Measurements from ENCODE around the gene OPN4. TPM values are rescaled to one million over a fixed set of nuclear protein-coding genes. Genes with fewer than 3 reads are reported as not detected.

The OPN4 gene
- total RNA-seq, 2 donors from 2014 or later = not detected

DNA sequence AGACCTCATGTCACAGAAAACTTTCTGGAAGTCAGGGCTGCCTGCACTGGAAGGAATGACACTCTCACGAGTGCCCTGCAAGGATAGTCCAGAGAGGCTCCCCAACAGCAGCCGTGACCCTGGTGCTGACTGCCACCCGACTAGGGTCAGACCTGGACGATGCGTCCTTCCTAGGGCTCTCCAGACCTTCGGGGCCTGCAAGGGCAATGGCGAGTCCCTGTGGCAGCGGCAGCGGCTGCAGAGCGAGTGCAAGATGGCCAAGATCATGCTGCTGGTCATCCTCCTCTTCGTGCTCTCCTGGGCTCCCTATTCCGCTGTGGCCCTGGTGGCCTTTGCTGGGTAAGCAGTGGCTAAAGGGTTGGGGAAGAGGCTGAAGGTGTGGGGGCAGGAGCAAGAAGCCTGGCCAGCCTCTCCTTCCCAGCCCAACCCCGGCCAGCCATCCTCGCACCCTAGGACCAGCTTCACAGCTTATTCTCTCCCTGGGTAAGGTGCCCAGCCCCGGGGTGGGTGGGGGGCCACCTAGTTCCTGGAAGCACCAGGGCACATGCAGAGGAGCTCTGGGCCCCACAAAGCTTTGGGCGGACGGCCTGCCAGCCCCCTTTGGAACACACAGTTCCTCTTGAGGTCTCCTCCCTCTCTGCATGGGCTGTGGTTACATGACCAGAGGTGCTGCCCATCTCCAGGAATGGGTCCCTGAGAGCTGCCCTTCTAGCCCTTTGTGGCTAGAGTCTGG is 5.5 kb downstream of the OPN4 start:
- Histone ChIP-seq H3K9me3 (ENCODE audit: control insufficient read depth, low read length) (no peaks in the 10 kb centered on the region), H3K36me3 (ENCODE audit: control insufficient read depth, insufficient read depth, low read length) (no peaks in the 10 kb centered on the region), H3K4me1 (ENCODE audit: control insufficient read depth, insufficient read depth, low read length) (peaks cover 2% of the 10 kb centered on the region), H3K27me3 (ENCODE audit: control insufficient read depth, insufficient read depth, low read length, poor library complexity, severe bottlenecking) (no peaks in the 10 kb centered on the region), H3K9ac (ENCODE audit: extremely low read depth, low read length, poor library complexity, severe bottlenecking) (no peak overlapping the region), H3K4me3 (ENCODE audit: low read length) (no peak overlapping the region), H3K27ac (ENCODE audit: low read depth, low read length) (no peak overlapping the region)
- H3K27me3 Mint-ChIP-seq (ENCODE audit: insufficient read depth) = no peaks in the 10 kb centered on the region
- peaks cover 2% of the 10 kb centered on the region for H3K4me1 Mint-ChIP-seq
- no peaks in the 10 kb centered on the region for H3K36me3 Mint-ChIP-seq (ENCODE audit: low read depth)
- WGBS, 2 experiments (ENCODE audit: insufficient coverage in 1 of 2, insufficient read length in 1 of 2) = 81 to 89% methylated on average over 9 to 17 of the region's 17 CpGs
- no peak overlapping the region for H3K27ac Mint-ChIP-seq
- peak; percentile 48 for DNase-seq
- H3K4me3 Mint-ChIP-seq = no peak overlapping the region
- no peaks in the 10 kb centered on the region for H3K9me3 Mint-ChIP-seq
- no peak for TF ChIP-seq CTCF (conservative IDR thresholded peaks at IDR 0.05)

- H3K27ac ChIP-seq (ENCODE audit: low read depth, low read length) = no peak overlapping the region
- TF ChIP-seq CTCF (conservative IDR thresholded peaks at IDR 0.05) = no peak
- no peaks in the 10 kb centered on the region for H3K36me3 ChIP-seq (ENCODE audit: control insufficient read depth, insufficient read depth, low read length)
- DNase-seq = peak; percentile 45
- H3K4me1 ChIP-seq (ENCODE audit: control insufficient read depth, insufficient read depth, low read length) = peaks cover 4% of the 10 kb centered on the region
- Mint-ChIP-seq H3K27me3 (ENCODE audit: insufficient read depth) (no peaks in the 10 kb centered on the region), H3K4me1 (peaks cover 6% of the 10 kb centered on the region), H3K36me3 (ENCODE audit: low read depth) (no peaks in the 10 kb centered on the region), H3K9me3 (no peaks in the 10 kb centered on the region), H3K27ac (no peak overlapping the region), H3K4me3 (no peak overlapping the region)
- no peak overlapping the region for H3K9ac ChIP-seq (ENCODE audit: extremely low read depth, low read length, poor library complexity, severe bottlenecking)
- WGBS, 2 experiments (ENCODE audit: insufficient coverage in 1 of 2, insufficient read length in 1 of 2) = 88 to 90% methylated on average over 10 to 17 of the region's 17 CpGs
- H3K4me3 ChIP-seq (ENCODE audit: low read length) = no peak overlapping the region
- H3K9me3 ChIP-seq (ENCODE audit: control insufficient read depth, low read length) = no peaks in the 10 kb centered on the region
- no peaks in the 10 kb centered on the region for H3K27me3 ChIP-seq (ENCODE audit: control insufficient read depth, insufficient read depth, low read length, poor library complexity, severe bottlenecking)
Observed at GRCh38 chr10:86661161-86662025, 7.0 kb downstream of the OPN4 start.

GRCh38 chr10:86662186-86663045 is 8.1 kb downstream of the OPN4 start:
- Histone ChIP-seq H3K9me3 (ENCODE audit: control insufficient read depth, low read length) (no peaks in the 10 kb centered on the region), H3K4me3 (ENCODE audit: low read length) (no peak overlapping the region), H3K9ac (ENCODE audit: extremely low read depth, low read length, poor library complexity, severe bottlenecking) (no peak overlapping the region), H3K27me3 (ENCODE audit: control insufficient read depth, insufficient read depth, low read length, poor library complexity, severe bottlenecking) (no peaks in the 10 kb centered on the region), H3K27ac (ENCODE audit: low read depth, low read length) (no peak overlapping the region), H3K4me1 (ENCODE audit: control insufficient read depth, insufficient read depth, low read length) (peaks cover 4% of the 10 kb centered on the region), H3K36me3 (ENCODE audit: control insufficient read depth, insufficient read depth, low read length) (no peaks in the 10 kb centered on the region)
- H3K27me3 Mint-ChIP-seq (ENCODE audit: insufficient read depth) = no peaks in the 10 kb centered on the region
- H3K36me3 Mint-ChIP-seq (ENCODE audit: low read depth) = no peaks in the 10 kb centered on the region
- no peak overlapping the region for H3K4me3 Mint-ChIP-seq
- DNase-seq = no peak
- no peak overlapping the region for H3K27ac Mint-ChIP-seq
- H3K4me1 Mint-ChIP-seq = peaks cover 6% of the 10 kb centered on the region
- TF ChIP-seq CTCF (conservative IDR thresholded peaks at IDR 0.05) = no peak
- H3K9me3 Mint-ChIP-seq = no peaks in the 10 kb centered on the region
- 92 to 93% methylated on average over 2 to 19 of the region's 19 CpGs for WGBS, 2 experiments (ENCODE audit: insufficient coverage in 1 of 2, insufficient read length in 1 of 2)
